H1 (cell line): ENCODE results near the gene GPRIN3. TPM values are rescaled to one million over a fixed set of nuclear protein-coding genes. Genes with fewer than 3 reads are reported as not detected.

Experiments
- CTCF ChIA-PET: fragments of 300-600 bp; sonication (Branson Sonifier 250); formaldehyde crosslinking; loops from one replicate; lab custom pipeline; 2021; ENCODE audit not compliant: partially characterized antibody; lab: Charles Lee
- POLR2A ChIA-PET: fragments of 300-600 bp; sonication (Branson Sonifier 250); formaldehyde crosslinking; loops from one replicate; lab custom pipeline; 2021; ENCODE audit warnings: inconsistent platforms; ENCODE audit not compliant: partially characterized antibody; lab: Charles Lee
- DNase-seq, 2 experiments: peaks; one replicate each; pipeline versions ENCODE4 v3.0.0 to v3.0.0-alpha.2; 2010 to 2022; ENCODE audit warnings: low spot score in 2 of 2, low read depth in 1 of 2, mixed read lengths in 1 of 2
- FAIRE-seq: peaks from 2 replicates; lab custom pipeline; 2011; peaks lifted over from hg19 to GRCh38; lab: Jason Lieb, UNC
- H2AFZ ChIP-seq: 2 replicates; pipeline ENCODE4 v1.8.1; 2012; ENCODE audit warnings: low read length, inconsistent platforms
- H2AK5ac ChIP-seq: 2 replicates; pipeline ENCODE4 v1.6.1; 2013; ENCODE audit warnings: low read depth, low read length
- H2BK120ac ChIP-seq: replicated peaks from 2 replicates; pipeline ENCODE3; 2013; ENCODE audit warnings: low read depth, low read length, inconsistent platforms
- H2BK12ac ChIP-seq: 2 replicates; pipeline ENCODE4 v1.6.1; 2013; ENCODE audit warnings: low read depth, low read length
- H2BK15ac ChIP-seq: 2 replicates; pipeline ENCODE4 v1.6.1; 2013; ENCODE audit warnings: low read length
- H2BK20ac ChIP-seq: 2 replicates; pipeline ENCODE4 v1.6.1; 2013; ENCODE audit warnings: low read length
- H2BK5ac ChIP-seq: 2 replicates; pipeline ENCODE4 v1.6.1; 2013; ENCODE audit warnings: low read depth, low read length
- H3K14ac ChIP-seq: 2 replicates; pipeline ENCODE4 v1.6.1; 2013; ENCODE audit warnings: inconsistent platforms; ENCODE audit not compliant: insufficient read length
- H3K18ac ChIP-seq: 2 replicates; pipeline ENCODE4 v1.6.1; 2013; ENCODE audit warnings: low read length; ENCODE audit errors: extremely low read depth
- H3K23ac ChIP-seq: 2 replicates; pipeline ENCODE4 v1.6.1; 2013; ENCODE audit warnings: inconsistent platforms; ENCODE audit not compliant: insufficient read length
- H3K23me2 ChIP-seq: 2 replicates; pipeline ENCODE4 v1.6.1; 2013; ENCODE audit warnings: low read depth, low read length
- H3K27ac ChIP-seq: 2 replicates; pipeline ENCODE4 v1.6.1; 2011; ENCODE audit warnings: low read depth, low read length, inconsistent platforms
- H3K27me3 ChIP-seq, 4 experiments: replicated peaks in 1 of 4; 1 replicate in 1 of 4; 2 replicates in 3 of 4; pipeline versions ENCODE4 v1.6.1 to v1.8.1; 2011 to 2013; ENCODE audit warnings: low read length in 3 of 4, mild to moderate bottlenecking in 3 of 4, inconsistent platforms in 2 of 4, mixed read lengths in 2 of 4, moderate library complexity in 1 of 4; ENCODE audit not compliant: control insufficient read depth in 3 of 4, insufficient read depth in 3 of 4; ENCODE audit errors: extremely low read depth in 1 of 4
- H3K36me3 ChIP-seq, 4 experiments: 2 replicates each; pipeline versions ENCODE4 v1.6.1 to v1.8.1; 2011 to 2013; ENCODE audit warnings: mild to moderate bottlenecking in 4 of 4, low read length in 3 of 4, moderate library complexity in 2 of 4, control low read depth in 1 of 4, inconsistent platforms in 1 of 4; ENCODE audit not compliant: insufficient read depth in 4 of 4, control insufficient read depth in 2 of 4
- H3K4ac ChIP-seq: replicated peaks from 2 replicates; pipeline ENCODE3; 2013; ENCODE audit warnings: low read length, low read depth, mixed read lengths, inconsistent platforms; ENCODE audit not compliant: insufficient read length
- H3K4me1 ChIP-seq, 4 experiments: replicated peaks in 1 of 4; 1 replicate in 1 of 4; 2 replicates in 3 of 4; pipeline versions ENCODE4 v1.6.1 to v1.8.1; 2011 to 2013; ENCODE audit warnings: low read length in 3 of 4, inconsistent platforms in 2 of 4, mixed read lengths in 1 of 4; ENCODE audit not compliant: insufficient read depth in 4 of 4, control insufficient read depth in 3 of 4
- H3K4me2 ChIP-seq, 2 experiments: 2 replicates each; pipeline versions ENCODE4 v1.6.1 to v1.8.1; 2011 to 2013; ENCODE audit warnings: low read depth in 2 of 2, low read length in 2 of 2, control low read depth in 1 of 2, inconsistent platforms in 1 of 2, mild to moderate bottlenecking in 1 of 2; ENCODE audit not compliant: insufficient read depth in 1 of 2
- H3K4me3 ChIP-seq, 4 experiments: fragments of 200-600, 300-600 bp in 1 of 4; sonication (generic), shearing (Covaris generic), sonication (Bioruptor Twin) in 1 of 4; 2 replicates each; pipeline versions ENCODE4 v1.5.1 to v1.8.1; 2011 to 2016; ENCODE audit warnings: low read length in 4 of 4, low read depth in 3 of 4, control low read depth in 2 of 4, inconsistent platforms in 2 of 4, mild to moderate bottlenecking in 2 of 4, mixed read lengths in 1 of 4, moderate library complexity in 1 of 4; ENCODE audit not compliant: insufficient read depth in 2 of 4; ENCODE audit errors: extremely low read depth in 1 of 4
- H3K56ac ChIP-seq: replicated peaks from 2 replicates; pipeline ENCODE3; 2013; ENCODE audit warnings: low read depth, mild to moderate bottlenecking, mixed read lengths, low read length, inconsistent platforms; ENCODE audit not compliant: insufficient read length
- H3K79me1 ChIP-seq: 2 replicates; pipeline ENCODE4 v1.6.1; 2013; ENCODE audit warnings: low read depth, low read length, control low read depth
- H3K79me2 ChIP-seq, 2 experiments: 2 replicates each; pipeline versions ENCODE4 v1.6.1 to v1.8.1; 2012 to 2013; ENCODE audit warnings: low read length in 2 of 2, mild to moderate bottlenecking in 2 of 2, inconsistent platforms in 1 of 2; ENCODE audit not compliant: insufficient read depth in 2 of 2, control insufficient read depth in 1 of 2
- H3K9ac ChIP-seq, 4 experiments: replicated peaks in 1 of 4; 1 replicate in 1 of 4; 2 replicates in 3 of 4; pipeline versions ENCODE4 v1.6.1 to v1.8.1; 2011 to 2013; ENCODE audit warnings: low read depth in 3 of 4, low read length in 3 of 4, control low read depth in 2 of 4, mild to moderate bottlenecking in 2 of 4, moderate library complexity in 2 of 4, inconsistent platforms in 1 of 4; ENCODE audit errors: extremely low read depth in 1 of 4
- H3K9me3 ChIP-seq, 2 experiments: 2 replicates each; pipeline versions ENCODE4 v1.6.1 to v1.8.1; 2012 to 2013; ENCODE audit warnings: mild to moderate bottlenecking in 2 of 2, moderate library complexity in 2 of 2, control low read depth in 1 of 2, inconsistent platforms in 1 of 2, low read depth in 1 of 2, low read length in 1 of 2, mixed read lengths in 1 of 2; ENCODE audit not compliant: insufficient read depth in 2 of 2
- H4K20me1 ChIP-seq, 2 experiments: replicated peaks in 1 of 2; 2 replicates each; pipeline versions ENCODE3 to v1.8.1; 2011 to 2013; ENCODE audit warnings: inconsistent platforms in 2 of 2, low read length in 2 of 2, mild to moderate bottlenecking in 1 of 2; ENCODE audit not compliant: insufficient read depth in 2 of 2, control insufficient read depth in 1 of 2
- H4K5ac ChIP-seq: 2 replicates; pipeline ENCODE4 v1.6.1; 2013; ENCODE audit warnings: low read length, low read depth, mixed read lengths, inconsistent platforms; ENCODE audit not compliant: insufficient read length
- H4K8ac ChIP-seq: 2 replicates; pipeline ENCODE4 v1.8.0; 2013; ENCODE audit warnings: mild to moderate bottlenecking, moderate library complexity, low read length, inconsistent platforms; ENCODE audit not compliant: insufficient read depth; ENCODE audit errors: extremely low read depth
- H4K91ac ChIP-seq: replicated peaks from 2 replicates; pipeline ENCODE3; 2013; ENCODE audit warnings: low read length, mixed read lengths, inconsistent platforms; ENCODE audit not compliant: insufficient read length
- BCL11A ChIP-seq, 2 experiments: IDR thresholded peaks; one replicate each; pipeline ENCODE4 v1.6.1; 2011; ENCODE audit warnings: low read depth in 2 of 2, low read length in 2 of 2, mild to moderate bottlenecking in 2 of 2
- CBX8 ChIP-seq: fragments of 300-800, 300-1000 bp; sonication (generic); IDR thresholded peaks from 2 replicates; pipeline ENCODE4 v1.7.1; 2016; ENCODE audit warnings: low read depth, low read length, borderline replicate concordance
- CTBP2 ChIP-seq: IDR thresholded peaks from 2 replicates; pipeline ENCODE4 v1.7.0; 2011; ENCODE audit warnings: borderline replicate concordance, mild to moderate bottlenecking, moderate library complexity, mixed read lengths, low read length; ENCODE audit not compliant: insufficient read depth, insufficient read length
- EP300 ChIP-seq, 2 experiments: IDR thresholded peaks; 1 replicate in 1 of 2; 2 replicates in 1 of 2; pipeline ENCODE4 v1.6.1; 2011 to 2012; ENCODE audit warnings: low read depth in 2 of 2, low read length in 2 of 2, mild to moderate bottlenecking in 2 of 2, borderline replicate concordance in 1 of 2, inconsistent platforms in 1 of 2, moderate library complexity in 1 of 2
- HDAC2 ChIP-seq, 2 experiments: fragments of 300-600 bp in 1 of 2; sonication (generic) in 1 of 2; IDR thresholded peaks; 2 replicates each; pipeline ENCODE4 v1.6.1; 2011 to 2012; ENCODE audit warnings: low read depth in 2 of 2, low read length in 2 of 2, mild to moderate bottlenecking in 2 of 2, moderate library complexity in 2 of 2, borderline replicate concordance in 1 of 2, inconsistent platforms in 1 of 2
- HDAC6 ChIP-seq: IDR thresholded peaks from one replicate; pipeline ENCODE4 v1.7.1; 2012; ENCODE audit warnings: low read depth, mild to moderate bottlenecking, inconsistent platforms, low read length, moderate library complexity
- KDM4A ChIP-seq: IDR thresholded peaks from one replicate; pipeline ENCODE4 v1.7.1; 2012; ENCODE audit warnings: low read depth, mild to moderate bottlenecking, moderate library complexity, low read length, inconsistent platforms; ENCODE audit not compliant: severe bottlenecking
- MAFK ChIP-seq: IDR thresholded peaks from 2 replicates; pipeline ENCODE4 v1.6.1; 2012; ENCODE audit warnings: low read depth, mild to moderate bottlenecking, improper control_type of control experiment, low read length
- RBBP5 ChIP-seq: IDR thresholded peaks from 2 replicates; pipeline ENCODE4 v1.7.1; 2012; ENCODE audit warnings: low read depth, mild to moderate bottlenecking, inconsistent platforms, low read length, moderate library complexity, borderline replicate concordance
- RXRA ChIP-seq: IDR thresholded peaks from 2 replicates; pipeline ENCODE4 v1.6.1; 2011; ENCODE audit warnings: low read depth, mild to moderate bottlenecking, low read length, moderate library complexity; ENCODE audit not compliant: insufficient read depth
- SIRT6 ChIP-seq: IDR thresholded peaks from one replicate; pipeline ENCODE4 v1.7.1; 2012; ENCODE audit warnings: low read length, inconsistent platforms
- SRF ChIP-seq: IDR thresholded peaks from 2 replicates; pipeline ENCODE4 v1.6.1; 2011; ENCODE audit warnings: mild to moderate bottlenecking, low read depth, low read length, moderate library complexity
- WGBS, 2 experiments: shearing (Covaris generic) in 1 of 2; methylation state at CpG; one replicate each; pipeline versions ENCODE4 v1.1.6 to v1.1.7; 2013 to 2015; ENCODE audit warnings: low lambda C conversion rate in 2 of 2, mixed read lengths in 2 of 2, inconsistent platforms in 1 of 2, low coverage in 1 of 2, missing lambda C conversion rate in 1 of 2; ENCODE audit not compliant: insufficient replicate concordance in 2 of 2, insufficient coverage in 1 of 2, insufficient read length in 1 of 2; ENCODE audit errors: extremely low coverage in 1 of 2, missing lambda C conversion rate in 1 of 2; 5-methylcytosine and 5-hydroxymethylcytosine counted together
- polyA plus RNA-seq, 7 experiments: library from polyadenylated mRNA; depleted of rRNA in 3 of 7; stranded (reverse) in 5 of 7; unstranded in 2 of 7; fragments of >200 nt in 5 of 7; fragments of 200-250 nt in 2 of 7; gene quantifications; 1 replicate in 5 of 7; 2 replicates in 1 of 7; 4 replicates in 1 of 7; pipeline versions ENCODE4 v1.2.1 to v1.2.3, GENCODE V29; 2011 to 2013; ENCODE audit warnings: missing spikeins in 2 of 7, mixed read lengths in 2 of 7
- total RNA-seq: library from RNA; stranded (reverse); fragmentation: NEBNext Ultra II Directional; extraction: Animal tissue kit (Norgen Biotek cat#: 25700); gene quantifications from 2 replicates; pipeline ENCODE4 v1.2.1, GENCODE V29; 2021
- TF ChIP-seq, protein P1 (sequence below): IDR thresholded peaks from 2 replicates; pipeline ENCODE4 v1.6.1; 2012; ENCODE audit warnings: inconsistent platforms

The GPRIN3 gene
- total and polyA plus RNA-seq, 2 of the 8 experiments (the other 6 are each of a cell fraction or from before 2014, with no cell fraction given): 0.17 to 1.4 TPM

DNA sequence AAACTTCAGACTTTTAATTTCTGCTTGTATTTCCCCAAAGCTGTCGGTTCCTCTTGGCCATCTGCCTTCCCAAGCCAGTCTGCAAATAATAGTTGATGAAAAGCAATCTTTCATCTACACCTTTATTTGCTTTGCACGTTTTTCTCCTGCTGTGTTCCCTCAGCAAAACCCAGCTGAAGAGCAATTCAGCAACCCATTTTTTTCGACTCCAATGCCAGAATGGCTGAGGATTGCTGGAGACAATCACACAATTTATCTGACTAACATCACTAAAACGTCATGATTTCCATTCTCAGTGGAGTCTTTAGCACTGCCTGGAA is 94.3 kb downstream of the GPRIN3 start:
- 81% methylated on average over 4 of the region's 4 CpGs; no CpG with 5 or more reads in 1 of the 2 experiments for WGBS, 2 experiments
- TF ChIP-seq SRF: no peak
- TF ChIP-seq RBBP5: no peak
- TF ChIP-seq, protein P1, sequence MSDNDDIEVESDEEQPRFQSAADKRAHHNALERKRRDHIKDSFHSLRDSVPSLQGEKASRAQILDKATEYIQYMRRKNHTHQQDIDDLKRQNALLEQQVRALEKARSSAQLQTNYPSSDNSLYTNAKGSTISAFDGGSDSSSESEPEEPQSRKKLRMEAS: no peak
- no peak for TF ChIP-seq SIRT6
- TF ChIP-seq HDAC2 (IDR thresholded peaks at IDR 0.05; ENCODE audit: borderline replicate concordance in 1 of 2, low read depth in 2 of 2, low read length in 2 of 2): no peak
- TF ChIP-seq KDM4A: no peak
- TF ChIP-seq CBX8: no peak
- TF ChIP-seq RXRA: no peak
- TF ChIP-seq BCL11A (IDR thresholded peaks at IDR 0.05; ENCODE audit: low read depth in 2 of 2, low read length in 2 of 2): no peak
- TF ChIP-seq HDAC6: no peak
- TF ChIP-seq MAFK: no peak
- TF ChIP-seq EP300 (IDR thresholded peaks at IDR 0.05; ENCODE audit: borderline replicate concordance in 1 of 2, low read depth in 2 of 2, low read length in 2 of 2): no peak
- no peak for TF ChIP-seq CTBP2

More for the DNA sequence above, 94.3 kb downstream of the GPRIN3 start:
- Histone ChIP-seq H4K5ac (no peak overlapping the region), H3K56ac (no peak overlapping the region), H3K4me1 (no peaks in the 10 kb centered on the region), H2BK5ac (no peak overlapping the region), H3K23me2 (no peaks in the 10 kb centered on the region), H3K4me3 (no peak overlapping the region), H3K23ac (no peak overlapping the region), H3K27me3 (no peaks in the 10 kb centered on the region), H3K79me1 (no peaks in the 10 kb centered on the region), H3K36me3 (no peaks in the 10 kb centered on the region), H2BK20ac (no peak overlapping the region), H3K9me3 (no peaks in the 10 kb centered on the region; a peak in 1 of 4 replicates), H4K91ac (no peak overlapping the region), H4K20me1 (no peaks in the 10 kb centered on the region), H2BK120ac (no peak overlapping the region), H4K8ac (no peak overlapping the region), H3K4me2 (no peak overlapping the region), H3K9ac (no peak overlapping the region), H3K4ac (no peak overlapping the region), H2BK15ac (no peak overlapping the region), H2AK5ac (no peak overlapping the region), H3K79me2 (no peaks in the 10 kb centered on the region), H3K18ac (no peak overlapping the region), H2AFZ (no peak overlapping the region), H3K14ac (no peak overlapping the region), H2BK12ac (no peak overlapping the region), H3K27ac (no peak overlapping the region)
- ChIA-PET CTCF (no interaction called here), POLR2A (no interaction called here)
- DNase-seq (no peak), FAIRE-seq (no peak)
